Smooth muscle cell (in vitro differentiated cells): ENCODE data around the gene PRRT2. TPM values are rescaled to one million over a fixed set of nuclear protein-coding genes. Genes with fewer than 3 reads are reported as not detected.

ENCODE experiments used
- DNase-seq: peaks from one replicate; lab custom pipeline; 2025; ENCODE audit not compliant: unreplicated experiment; lab: John Stamatoyannopoulos, UW
- H2AFZ ChIP-seq: fragments of 200-600 bp; sonication (generic); 2 replicates; pipeline ENCODE4 v1.6.0; 2016; ENCODE audit warnings: antibody characterized with exemption, low read depth, mild to moderate bottlenecking
- H3F3A ChIP-seq: fragments of 200-600 bp; sonication (generic); 2 replicates; pipeline ENCODE4 v1.6.0; 2017; ENCODE audit warnings: antibody characterized with exemption, low read depth
- H3K27ac ChIP-seq: fragments of 200-600 bp; sonication (generic); 2 replicates; pipeline ENCODE4 v1.5.1; 2016; ENCODE audit warnings: low read depth, mild to moderate bottlenecking
- H3K27me3 ChIP-seq: fragments of 200-600 bp; sonication (generic); 2 replicates; pipeline ENCODE4 v1.6.1; 2016; ENCODE audit warnings: low read depth, mild to moderate bottlenecking
- H3K36me3 ChIP-seq: fragments of 200-600 bp; sonication (generic); 2 replicates; pipeline ENCODE4 v1.5.1; 2016; ENCODE audit warnings: low read depth
- H3K4me1 ChIP-seq: fragments of 200-600 bp; sonication (generic); 2 replicates; pipeline ENCODE4 v1.5.1; 2016; ENCODE audit warnings: low read depth
- H3K4me2 ChIP-seq: fragments of 200-600 bp; sonication (generic); 2 replicates; pipeline ENCODE4 v1.6.0; 2016; ENCODE audit warnings: mild to moderate bottlenecking
- H3K4me3 ChIP-seq: fragments of 200-600 bp; sonication (generic); 2 replicates; pipeline ENCODE4 v1.5.1; 2016; ENCODE audit warnings: mild to moderate bottlenecking
- H3K79me2 ChIP-seq: fragments of 200-600 bp; sonication (generic); 2 replicates; pipeline ENCODE4 v1.6.0; 2016; ENCODE audit warnings: low read depth, mild to moderate bottlenecking
- H3K9ac ChIP-seq: fragments of 200-600 bp; sonication (generic); 2 replicates; pipeline ENCODE4 v1.6.0; 2016; ENCODE audit warnings: low read depth
- H3K9me3 ChIP-seq: fragments of 200-600 bp; sonication (generic); replicated peaks from 2 replicates; pipeline ENCODE4 v1.5.1; 2016; ENCODE audit warnings: low read depth
- H4K20me1 ChIP-seq: fragments of 200-600 bp; sonication (generic); 2 replicates; pipeline ENCODE4 v1.6.0; 2016; ENCODE audit warnings: low read depth
- CTCF ChIP-seq: fragments of 200-600 bp; sonication (generic); IDR thresholded peaks from 2 replicates; pipeline ENCODE4 v1.5.1; 2017; ENCODE audit warnings: borderline replicate concordance, mild to moderate bottlenecking, antibody characterized with exemption; ENCODE audit not compliant: insufficient read depth, poor library complexity, severe bottlenecking
- WGBS: methylation state at CpG from one replicate; pipeline ENCODE4 v1.1.7; 2016; ENCODE audit warnings: low lambda C conversion rate; 5-methylcytosine and 5-hydroxymethylcytosine counted together
- polyA plus RNA-seq: library from polyadenylated mRNA; unstranded; fragments of >200 nt; fragmentation: Nextera tagmentation; extraction: Ambion mirVana; gene quantifications from 2 replicates; pipeline ENCODE4 v1.2.1, GENCODE V29; 2016
- total RNA-seq: library from RNA; depleted of rRNA; stranded (reverse); fragments of >200 nt; gene quantifications from 2 replicates; pipeline ENCODE4 v1.2.3, GENCODE V29; 2014

The PRRT2 gene
- total and polyA plus RNA-seq, 2 experiments from 2014 or later = 12.2 TPM

- Histone ChIP-seq H3F3A (no peaks in the 10 kb centered on the region), H3K79me2 (no peaks in the 10 kb centered on the region), H3K27ac (no peak overlapping the region), H3K36me3 (no peaks in the 10 kb centered on the region), H3K4me2 (no peak overlapping the region), H3K4me3 (no peak overlapping the region), H3K9ac (no peak overlapping the region), H3K9me3 (no peaks in the 10 kb centered on the region), H3K4me1 (no peaks in the 10 kb centered on the region), H2AFZ (no peak overlapping the region), H3K27me3 (no peaks in the 10 kb centered on the region), H4K20me1 (no peaks in the 10 kb centered on the region)
- no peak for DNase-seq
- TF ChIP-seq CTCF = no peak
- WGBS = 93% methylated on average over 8 of the region's 8 CpGs
Measured at GRCh38 chr16:29843931-29844330, 31.9 kb downstream of the PRRT2 start.

GRCh38 chr16:29844575-29845331 is 32.8 kb downstream of the PRRT2 start:
- Histone ChIP-seq H3K27ac (no peak overlapping the region), H3K36me3 (no peaks in the 10 kb centered on the region), H3K27me3 (no peaks in the 10 kb centered on the region), H3K79me2 (no peaks in the 10 kb centered on the region), H2AFZ (no peak overlapping the region), H3K4me1 (no peaks in the 10 kb centered on the region), H3K4me2 (no peak overlapping the region), H3K9me3 (no peaks in the 10 kb centered on the region), H3K4me3 (no peak overlapping the region), H3K9ac (no peak overlapping the region), H3F3A (no peaks in the 10 kb centered on the region), H4K20me1 (no peaks in the 10 kb centered on the region)
- no peak for TF ChIP-seq CTCF
- DNase-seq = no peak
- WGBS = 95% methylated on average over 28 of the region's 28 CpGs

GRCh38 chr16:29845656-29846055 is 33.7 kb downstream of the PRRT2 start:
- Histone ChIP-seq H3K79me2 (no peaks in the 10 kb centered on the region), H3K4me1 (no peaks in the 10 kb centered on the region), H3K36me3 (no peaks in the 10 kb centered on the region), H3K4me2 (no peak overlapping the region), H3F3A (no peaks in the 10 kb centered on the region), H4K20me1 (no peaks in the 10 kb centered on the region), H3K4me3 (no peak overlapping the region), H3K9ac (no peak overlapping the region), H2AFZ (no peak overlapping the region), H3K9me3 (no peaks in the 10 kb centered on the region), H3K27me3 (no peaks in the 10 kb centered on the region), H3K27ac (no peak overlapping the region)
- no peak for DNase-seq
- WGBS = 97% methylated on average over 18 of the region's 18 CpGs
- TF ChIP-seq CTCF = no peak
